SH-SY5Y (cell line): ENCODE measurements around the gene EPHB4.

Experiments
- GATA2 ChIP-seq: IDR thresholded peaks from 2 replicates; pipeline ENCODE4 v1.6.1; 2011; ENCODE audit warnings: mild to moderate bottlenecking, low read depth, low read length
- GATA3 ChIP-seq: IDR thresholded peaks from 2 replicates; pipeline ENCODE4 v1.6.1; 2011; ENCODE audit warnings: low read depth, mild to moderate bottlenecking, low read length, moderate library complexity

DNA sequence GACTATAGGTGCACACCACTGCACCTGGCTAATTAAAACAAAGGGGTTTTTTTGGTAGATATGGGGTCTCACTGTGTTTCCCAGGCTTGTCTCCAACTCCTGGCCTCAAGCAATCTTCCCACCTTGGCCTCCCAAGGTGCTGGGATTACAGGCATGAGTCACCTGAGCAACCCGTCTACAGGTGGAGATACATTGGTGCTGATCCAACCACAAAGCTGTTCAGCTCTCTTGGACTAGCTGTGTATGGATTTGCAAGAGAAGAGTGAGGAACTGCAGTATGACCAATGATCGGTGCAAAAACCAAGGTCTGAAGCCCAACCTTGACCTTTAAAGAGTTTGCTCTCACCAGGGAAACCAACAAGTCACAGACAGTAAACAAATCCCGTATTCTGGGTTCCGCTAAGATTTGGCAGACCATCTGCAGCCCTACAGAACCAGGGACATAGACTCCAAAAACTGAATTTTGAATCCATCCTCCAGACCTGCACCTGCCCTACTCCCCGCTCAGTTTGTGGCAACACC lies 18.9 kb downstream of the EPHB4 start:
- TF ChIP-seq GATA2 (no peak), GATA3 (no peak)
